Fibroblast of lung (primary cell): ENCODE measurements around the gene CELF5. TPM values are rescaled to one million over a fixed set of nuclear protein-coding genes. Genes with fewer than 3 reads are reported as not detected.

ENCODE experiments used
- DNase-seq, 2 donors: peaks; one replicate each; pipeline versions ENCODE4 v3.0.0 to v3.0.0-alpha.2; 2010; ENCODE audit warnings: low read depth in 2 of 2
- H2AFZ ChIP-seq: 2 replicates; pipeline ENCODE4 v1.5.1; 2012; ENCODE audit warnings: low read length, control low read depth, inconsistent platforms
- H3K27ac ChIP-seq: 2 replicates; pipeline ENCODE4 v1.5.1; 2011; ENCODE audit warnings: low read length, control low read depth; ENCODE audit not compliant: insufficient read depth
- H3K27me3 ChIP-seq: 2 replicates; pipeline ENCODE4 v1.5.1; 2011; ENCODE audit warnings: mild to moderate bottlenecking, low read length; ENCODE audit not compliant: control insufficient read depth, insufficient read depth
- H3K36me3 ChIP-seq: 2 replicates; pipeline ENCODE4 v1.5.1; 2011; ENCODE audit warnings: low read length; ENCODE audit not compliant: control insufficient read depth, insufficient read depth
- H3K4me1 ChIP-seq: 2 replicates; pipeline ENCODE4 v1.5.1; 2011; ENCODE audit warnings: low read length; ENCODE audit not compliant: control insufficient read depth, insufficient read depth; ENCODE audit errors: extremely low read depth
- H3K4me2 ChIP-seq: 2 replicates; pipeline ENCODE4 v1.5.1; 2011; ENCODE audit warnings: low read length, control low read depth; ENCODE audit not compliant: insufficient read depth; ENCODE audit errors: extremely low read depth
- H3K4me3 ChIP-seq, 4 experiments: fragments of 200-600 bp in 1 of 4; sonication (generic) in 1 of 4; replicated peaks in 1 of 4; 2 replicates each; pipeline ENCODE4 v1.5.1; 2011 to 2016; ENCODE audit warnings: low read length in 4 of 4, low read depth in 3 of 4, mild to moderate bottlenecking in 3 of 4, control low read depth in 2 of 4, inconsistent platforms in 1 of 4, mixed read lengths in 1 of 4; ENCODE audit not compliant: insufficient read depth in 1 of 4; ENCODE audit errors: control extremely low read depth in 1 of 4
- H3K79me2 ChIP-seq: 2 replicates; pipeline ENCODE4 v1.5.1; 2012; ENCODE audit warnings: mild to moderate bottlenecking, low read length, inconsistent platforms; ENCODE audit not compliant: control insufficient read depth, insufficient read depth
- H3K9ac ChIP-seq: 2 replicates; pipeline ENCODE4 v1.5.1; 2011; ENCODE audit warnings: mild to moderate bottlenecking, low read length, control low read depth; ENCODE audit not compliant: insufficient read depth
- H3K9me3 ChIP-seq: 2 replicates; pipeline ENCODE4 v1.5.1; 2012; ENCODE audit warnings: low read depth, low read length; ENCODE audit not compliant: control insufficient read depth, insufficient read depth
- H4K20me1 ChIP-seq: 2 replicates; pipeline ENCODE4 v1.5.1; 2011; ENCODE audit warnings: low read length; ENCODE audit not compliant: control insufficient read depth, insufficient read depth; ENCODE audit errors: extremely low read depth
- CTCF ChIP-seq, 2 donors: IDR thresholded peaks in 1 of 2; conservative IDR thresholded peaks in 1 of 2; 1 replicate in 1 of 2; 2 replicates in 1 of 2; pipeline ENCODE4 v1.5.1; 2011 to 2012; ENCODE audit warnings: low read length in 2 of 2, control low read depth in 1 of 2, inconsistent platforms in 1 of 2, low read depth in 1 of 2, mild to moderate bottlenecking in 1 of 2
- EZH2 ChIP-seq: IDR thresholded peaks from 2 replicates; pipeline ENCODE4 v1.5.1; 2012; ENCODE audit warnings: low read length, control low read depth, mild to moderate bottlenecking; ENCODE audit errors: missing control alignments
- polyA plus RNA-seq, 2 donors: library from polyadenylated mRNA; depleted of rRNA in 1 of 2; stranded (reverse) in 1 of 2; unstranded in 1 of 2; fragments of >200 nt; gene quantifications; 2 replicates each; pipeline ENCODE4 v1.2.1, GENCODE V29; 2011 to 2012; ENCODE audit warnings: missing spikeins in 1 of 2
- total RNA-seq: library from RNA; depleted of rRNA; stranded (reverse); fragments of >200 nt; gene quantifications from 2 replicates; pipeline ENCODE4 v1.2.1, GENCODE V29; 2014

CELF5 gene
- total and polyA plus RNA-seq, 2 donors (not counting 1 experiment from before 2014, with no cell fraction given), result under 0.01 TPM; not detected in 1

GRCh38 chr19:3185461-3186159, 38.9 kb upstream of the CELF5 start, which contains the start of gene NCLN:
Gene NCLN (plus strand): TSS chr19:3185930. CDS start chr19:3186031, 101 bp downstream.
- Histone ChIP-seq H3K4me2 (peak within 1 kb of the TSS; percentile 96), H3K27ac (peak within 1 kb of the TSS; percentile 72), H3K9me3 (no peaks in the 10 kb centered on the region), H3K4me1 (peaks cover 9% of the 10 kb centered on the region), H3K36me3 (peaks cover 7% of the 10 kb centered on the region), H4K20me1 (no peaks in the 10 kb centered on the region), H3K9ac (peak within 1 kb of the TSS; percentile 88), H3K4me3 (peak within 1 kb of the TSS; percentile 84 to 96 (median 88)), H3K79me2 (peaks cover 47% of the 10 kb centered on the region), H3K27me3 (no peaks in the 10 kb centered on the region), H2AFZ (peak within 1 kb of the TSS; percentile 92)
- DNase-seq, result peak; percentile 89 to 95
- no peak for TF ChIP-seq EZH2
- no peak for TF ChIP-seq CTCF (conservative IDR thresholded peaks at IDR 0.05 in 1 of 2, IDR thresholded peaks at IDR 0.05 in 1 of 2; ENCODE audit: low read depth in 1 of 2, low read length in 2 of 2)

- Histone ChIP-seq H3K4me3 (peak overlapping the region; percentile 80 to 96 (median 88)), H3K4me2 (peak overlapping the region; percentile 96), H3K36me3 (peaks cover 8% of the 10 kb centered on the region), H3K4me1 (peaks cover 9% of the 10 kb centered on the region), H3K79me2 (peaks cover 51% of the 10 kb centered on the region), H4K20me1 (no peaks in the 10 kb centered on the region), H3K27ac (peak overlapping the region; percentile 72), H3K27me3 (no peaks in the 10 kb centered on the region), H3K9me3 (no peaks in the 10 kb centered on the region), H2AFZ (peak overlapping the region; percentile 92), H3K9ac (peak overlapping the region; percentile 88)
- no peak for TF ChIP-seq CTCF (conservative IDR thresholded peaks at IDR 0.05 in 1 of 2, IDR thresholded peaks at IDR 0.05 in 1 of 2; ENCODE audit: low read depth in 1 of 2, low read length in 2 of 2)
- no peak for TF ChIP-seq EZH2
- DNase-seq, result no peak
These were observed 38.2 kb upstream of the CELF5 start for GRCh38 chr19:3186160-3186688.

GRCh38 chr19:3186891-3187661, 37.4 kb upstream of the CELF5 start:
- peak overlapping the region; percentile 72 for H3K27ac ChIP-seq

More at GRCh38 chr19:3186891-3187661, 37.4 kb upstream of the CELF5 start:
- H3K4me2 ChIP-seq, result peak overlapping the region; percentile 96
- H3K4me1 ChIP-seq, result peaks cover 9% of the 10 kb centered on the region
- no peak overlapping the region for H2AFZ ChIP-seq
- peak overlapping the region; percentile 80 to 96 (median 88) for H3K4me3 ChIP-seq
- no peaks in the 10 kb centered on the region for H3K27me3 ChIP-seq
- H3K9ac ChIP-seq, result peak overlapping the region; percentile 88
- no peaks in the 10 kb centered on the region for H3K9me3 ChIP-seq
- H4K20me1 ChIP-seq, result no peaks in the 10 kb centered on the region
- H3K36me3 ChIP-seq, result peaks cover 8% of the 10 kb centered on the region
- H3K79me2 ChIP-seq, result peaks cover 56% of the 10 kb centered on the region
- TF ChIP-seq EZH2, result no peak
- TF ChIP-seq CTCF (conservative IDR thresholded peaks at IDR 0.05 in 1 of 2, IDR thresholded peaks at IDR 0.05 in 1 of 2; ENCODE audit: low read depth in 1 of 2, low read length in 2 of 2), result no peak
- no peak for DNase-seq
